ENCODE results near the gene RAVER1.

GRCh38 chr19:10317857-10318462, 15.4 kb downstream of the RAVER1 start:
- TF ChIP-seq POLR2A (IDR thresholded peaks at IDR 0.05) (no peak), CTCF (IDR thresholded peaks at IDR 0.05 in 4 of 5, conservative IDR thresholded peaks at IDR 0.05 in 1 of 5) (no peak)

Measured in gastrocnemius medialis (tissue), 4 donors.